ENCODE measurements around the gene CEP72.
"Not testable (repeated sequence)": the region's sequence is repeated elsewhere in the genome, so short reads cannot be mapped to it uniquely, and the experiment has no call there.

GRCh38 chr5:680118-680795 lies 68.1 kb downstream of the CEP72 start:
- TF ChIP-seq CTCF, POLR2A (IDR thresholded peaks at IDR 0.05): not testable (repeated sequence)
